Measurements from ENCODE around the gene TANC1.
"Not testable (repeated sequence)": the region's sequence is repeated elsewhere in the genome, so short reads cannot be mapped to it uniquely, and the experiment has no call there.

TANC1 gene

DNA sequence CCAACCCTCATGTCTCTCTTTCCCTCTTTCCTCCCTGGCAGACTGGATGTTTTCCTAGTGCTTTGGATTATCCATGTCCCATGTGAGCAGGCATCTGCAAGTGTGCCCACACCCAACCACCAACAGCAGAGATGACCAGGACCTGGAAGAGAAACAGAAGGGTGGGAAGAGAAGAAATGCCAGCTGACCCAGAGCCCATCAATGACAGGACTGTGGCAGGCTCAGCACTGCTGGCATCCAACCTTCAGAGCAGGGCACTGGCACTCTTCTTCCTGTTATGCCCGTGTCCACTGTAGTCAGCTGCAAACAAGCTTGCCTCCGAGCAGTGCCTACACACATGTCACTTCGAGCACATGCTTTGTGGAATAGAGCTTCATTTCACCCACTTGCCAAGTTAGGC is 121.1 kb downstream of the TANC1 start:
- TF ChIP-seq, protein P1, sequence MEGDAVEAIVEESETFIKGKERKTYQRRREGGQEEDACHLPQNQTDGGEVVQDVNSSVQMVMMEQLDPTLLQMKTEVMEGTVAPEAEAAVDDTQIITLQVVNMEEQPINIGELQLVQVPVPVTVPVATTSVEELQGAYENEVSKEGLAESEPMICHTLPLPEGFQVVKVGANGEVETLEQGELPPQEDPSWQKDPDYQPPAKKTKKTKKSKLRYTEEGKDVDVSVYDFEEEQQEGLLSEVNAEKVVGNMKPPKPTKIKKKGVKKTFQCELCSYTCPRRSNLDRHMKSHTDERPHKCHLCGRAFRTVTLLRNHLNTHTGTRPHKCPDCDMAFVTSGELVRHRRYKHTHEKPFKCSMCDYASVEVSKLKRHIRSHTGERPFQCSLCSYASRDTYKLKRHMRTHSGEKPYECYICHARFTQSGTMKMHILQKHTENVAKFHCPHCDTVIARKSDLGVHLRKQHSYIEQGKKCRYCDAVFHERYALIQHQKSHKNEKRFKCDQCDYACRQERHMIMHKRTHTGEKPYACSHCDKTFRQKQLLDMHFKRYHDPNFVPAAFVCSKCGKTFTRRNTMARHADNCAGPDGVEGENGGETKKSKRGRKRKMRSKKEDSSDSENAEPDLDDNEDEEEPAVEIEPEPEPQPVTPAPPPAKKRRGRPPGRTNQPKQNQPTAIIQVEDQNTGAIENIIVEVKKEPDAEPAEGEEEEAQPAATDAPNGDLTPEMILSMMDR (IDR thresholded peaks at IDR 0.05; ENCODE audit: borderline replicate concordance, insufficient read depth, low read depth, low read length), result no peak
- no peak overlapping the region for H3K4me3 ChIP-seq (ENCODE audit: low read depth, low read length)

DNA sequence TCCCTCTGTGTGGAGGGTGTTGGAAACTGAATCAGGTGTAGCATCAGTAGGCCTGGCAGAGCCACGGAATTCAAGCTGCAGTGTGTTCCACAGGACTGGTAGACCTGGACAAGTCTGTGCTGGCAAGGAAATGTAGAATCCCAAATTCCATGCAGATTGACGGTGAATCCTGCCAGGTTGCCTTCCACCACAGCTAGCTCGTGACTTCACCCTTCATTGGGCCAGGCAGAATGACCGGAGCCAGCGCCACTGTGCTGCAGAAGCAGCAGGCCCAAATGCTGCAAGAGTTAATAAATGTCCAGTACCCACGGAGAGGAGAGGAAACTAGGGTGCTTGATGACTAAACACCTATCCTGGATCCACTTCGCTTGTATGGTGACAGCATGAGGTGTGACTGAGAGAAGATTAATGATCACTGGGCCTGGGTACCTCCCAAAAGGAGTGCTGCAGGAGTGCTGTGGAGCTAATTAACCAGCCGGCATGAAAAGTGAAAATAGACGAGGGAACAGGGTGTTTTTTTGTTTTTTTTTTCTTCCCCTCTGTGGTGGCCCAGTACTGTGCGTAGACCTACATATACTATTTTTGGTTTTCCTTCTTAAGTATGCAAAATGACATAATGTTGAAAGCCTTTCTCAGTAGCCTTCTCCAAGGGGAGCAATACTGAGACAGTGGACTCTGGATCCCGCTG is 122.2 kb downstream of the TANC1 start:
- no peak overlapping the region for H3K4me3 ChIP-seq (ENCODE audit: low read depth, low read length)
- TF ChIP-seq, protein P1 (IDR thresholded peaks at IDR 0.05; ENCODE audit: borderline replicate concordance, insufficient read depth, low read depth, low read length), result no peak

DNA sequence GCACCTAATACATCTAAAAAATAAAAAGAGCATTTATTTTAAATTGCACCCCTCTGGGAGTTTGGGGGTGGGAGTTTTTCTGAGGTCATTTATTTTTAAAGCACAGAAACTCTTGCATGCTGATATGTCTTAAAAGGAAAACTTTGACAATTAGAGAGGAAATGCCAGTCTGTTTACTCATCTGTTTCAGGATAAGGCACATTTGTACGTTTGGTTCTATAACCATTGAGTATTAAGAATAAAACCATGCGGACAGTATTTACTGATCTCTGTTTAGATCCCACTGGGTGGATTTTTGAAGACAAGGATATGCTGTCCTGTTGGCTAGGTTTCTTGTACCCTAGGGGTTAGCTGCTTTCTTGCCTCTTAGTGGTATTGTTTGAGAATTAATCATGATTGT is 122.9 kb downstream of the TANC1 start:
- H3K4me3 ChIP-seq (ENCODE audit: low read depth, low read length), result no peak overlapping the region

DNA sequence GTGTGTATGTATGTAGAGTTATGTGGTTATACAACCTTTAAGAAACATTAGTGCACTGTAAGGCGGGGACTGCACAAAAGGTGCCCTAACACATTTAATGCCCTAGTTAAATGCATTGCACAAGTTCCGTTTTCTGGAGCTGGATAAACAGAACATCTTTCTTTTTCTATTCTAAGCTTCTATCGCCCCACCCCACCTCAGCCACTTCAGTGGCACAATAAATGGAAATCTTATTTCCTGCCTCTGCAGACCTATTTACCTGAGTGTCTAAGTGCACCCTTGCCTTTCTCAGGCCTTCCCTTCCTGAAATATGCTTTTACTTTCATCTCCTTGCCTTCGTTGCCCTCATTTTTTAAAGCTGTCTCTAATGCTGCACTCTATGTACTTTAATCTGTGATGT is 123.5 kb downstream of the TANC1 start:
- TF ChIP-seq, protein P1 (IDR thresholded peaks at IDR 0.05; ENCODE audit: borderline replicate concordance, insufficient read depth, low read depth, low read length), result no peak
- H3K4me3 ChIP-seq (ENCODE audit: low read depth, low read length), result no peak overlapping the region

More for the DNA sequence above, 122.9 kb downstream of the TANC1 start:
- TF ChIP-seq, protein P1 (IDR thresholded peaks at IDR 0.05; ENCODE audit: borderline replicate concordance, insufficient read depth, low read depth, low read length), result no peak

DNA sequence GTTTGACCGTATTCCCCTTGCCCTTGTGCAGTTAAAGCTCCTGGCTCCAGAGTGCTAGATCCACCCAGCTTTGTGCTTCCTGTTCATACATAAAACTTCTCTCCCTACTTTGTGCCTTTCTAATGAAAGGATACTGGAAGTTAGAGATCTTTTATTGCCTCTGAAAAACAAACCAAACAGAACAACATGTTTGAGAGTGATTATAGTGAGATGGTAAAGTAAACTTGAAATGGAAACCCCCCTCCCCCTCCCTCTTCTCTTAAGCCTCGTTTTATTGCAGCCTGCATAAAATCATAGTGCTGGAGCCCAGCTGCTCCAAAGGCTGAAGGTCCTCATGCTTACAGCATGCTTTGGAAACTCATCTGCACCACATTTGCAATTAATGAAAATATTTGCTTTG is 125.1 kb downstream of the TANC1 start:
- TF ChIP-seq, protein P1 (IDR thresholded peaks at IDR 0.05; ENCODE audit: borderline replicate concordance, insufficient read depth, low read depth, low read length), result no peak
- H3K4me3 ChIP-seq (ENCODE audit: low read depth, low read length), result no peak overlapping the region

DNA sequence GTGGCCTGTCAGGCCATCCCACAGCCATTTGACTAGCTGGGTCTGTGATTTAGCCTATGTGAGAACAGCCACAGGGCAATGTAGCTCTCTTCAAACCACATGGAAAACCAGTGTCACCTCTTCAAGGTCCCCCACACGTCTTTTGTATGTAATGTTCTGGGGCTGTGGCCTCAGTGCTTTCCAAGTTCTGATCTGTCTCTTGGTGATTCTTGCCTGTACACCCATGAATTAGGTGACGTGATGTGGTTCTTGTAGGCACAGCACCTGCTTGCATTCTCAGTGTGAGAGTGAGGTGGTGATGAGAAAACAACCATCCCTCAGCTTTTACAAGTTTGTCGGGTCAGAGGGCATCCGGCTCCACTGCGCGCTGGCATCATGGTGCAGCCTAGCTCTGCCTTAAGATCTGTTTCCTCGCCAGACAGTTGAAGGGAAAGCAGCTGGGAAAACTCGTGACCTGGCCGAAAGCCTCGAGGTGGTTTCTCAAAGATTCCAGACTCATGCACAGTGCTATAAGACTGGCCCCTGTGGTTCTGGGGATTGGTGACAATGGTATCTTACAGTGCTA is 125.8 kb downstream of the TANC1 start:
- H3K4me3 ChIP-seq (ENCODE audit: low read depth, low read length), result no peak overlapping the region
- TF ChIP-seq, protein P1 (IDR thresholded peaks at IDR 0.05; ENCODE audit: borderline replicate concordance, insufficient read depth, low read depth, low read length), result no peak

DNA sequence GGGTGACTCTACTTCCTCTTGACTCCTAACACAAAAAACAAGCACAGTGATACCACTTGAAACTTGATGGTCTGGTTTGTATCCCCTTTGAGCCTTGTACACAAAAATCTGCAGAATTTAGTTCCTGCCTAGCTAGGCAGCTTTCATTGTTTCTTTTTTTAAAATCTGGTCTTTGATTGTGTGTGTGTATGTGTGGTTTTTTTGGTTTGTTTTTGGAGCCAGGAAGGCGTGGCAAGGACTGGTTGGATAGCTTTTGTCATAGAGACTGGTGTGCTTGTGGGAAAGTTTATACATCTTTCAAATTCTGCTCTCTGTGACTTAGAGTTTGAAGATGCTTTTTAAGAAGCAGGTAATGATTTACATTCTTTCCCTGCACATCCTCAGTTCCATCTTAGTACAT is 127.4 kb downstream of the TANC1 start:
- TF ChIP-seq, protein P1 (IDR thresholded peaks at IDR 0.05; ENCODE audit: borderline replicate concordance, insufficient read depth, low read depth, low read length), result no peak

DNA sequence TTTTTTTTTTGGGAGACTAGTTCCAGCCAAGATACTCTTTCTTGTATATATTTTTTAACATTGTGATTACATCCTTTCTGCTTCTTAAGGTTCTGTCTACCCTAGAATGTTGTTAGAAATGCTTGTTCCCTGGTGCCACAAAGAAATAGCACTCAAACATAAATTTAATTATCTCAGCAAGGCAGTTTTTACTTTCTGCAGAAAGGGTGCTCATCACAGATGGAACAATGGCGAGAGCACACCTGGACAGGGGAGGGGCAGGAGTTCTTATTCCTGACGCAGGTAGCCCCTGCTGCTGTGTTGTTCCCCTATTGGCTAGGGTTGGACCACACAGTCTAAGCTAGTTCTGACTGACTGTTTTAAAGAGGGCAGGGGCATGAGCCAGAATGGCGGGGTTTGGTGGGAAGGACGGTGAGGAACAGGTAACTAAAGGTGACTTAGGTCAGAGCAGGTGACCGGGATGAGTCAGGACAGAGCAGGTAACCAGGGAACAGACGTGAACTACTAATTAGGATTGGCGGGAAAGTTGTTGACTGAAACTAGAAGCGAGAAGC is 127.9 kb downstream of the TANC1 start:
- not testable (repeated sequence) for H3K4me3 ChIP-seq (ENCODE audit: low read depth, low read length)

More for the DNA sequence above, 127.4 kb downstream of the TANC1 start:
- H3K4me3 ChIP-seq (ENCODE audit: low read depth, low read length), result no peak overlapping the region

Data from GM12875 (cell line).